ENCODE results near the gene SLC52A3. TPM values are rescaled to one million over a fixed set of nuclear protein-coding genes. Genes with fewer than 3 reads are reported as not detected.

Gene SLC52A3
- total RNA-seq, 1 donor from 2014 or later: 0.38 TPM

GRCh38 chr20:755941-756340, 12.4 kb downstream of the SLC52A3 start:
- H3K4me1 Mint-ChIP-seq (ENCODE audit: low read depth): no peaks in the 10 kb centered on the region

GRCh38 chr20:754904-755303, 13.4 kb downstream of the SLC52A3 start:
- Mint-ChIP-seq H3K27ac (no peak overlapping the region), H3K36me3 (ENCODE audit: insufficient read depth) (no peaks in the 10 kb centered on the region), H3K4me1 (ENCODE audit: low read depth) (no peaks in the 10 kb centered on the region), H3K4me3 (ENCODE audit: low read depth) (no peak overlapping the region), H3K9me3 (ENCODE audit: low read depth) (no peaks in the 10 kb centered on the region), H3K27me3 (peaks cover 21% of the 10 kb centered on the region)
- no peak for TF ChIP-seq CTCF (IDR thresholded peaks at IDR 0.05; ENCODE audit: unreplicated experiment)
- DNase-seq (ENCODE audit: low spot score, unreplicated experiment): no peak

More at GRCh38 chr20:755941-756340, 12.4 kb downstream of the SLC52A3 start:
- no peak overlapping the region for H3K4me3 Mint-ChIP-seq (ENCODE audit: low read depth)
- H3K9me3 Mint-ChIP-seq (ENCODE audit: low read depth): no peaks in the 10 kb centered on the region
- peaks cover 32% of the 10 kb centered on the region for H3K27me3 Mint-ChIP-seq
- no peaks in the 10 kb centered on the region for H3K36me3 Mint-ChIP-seq (ENCODE audit: insufficient read depth)
- no peak for TF ChIP-seq CTCF (IDR thresholded peaks at IDR 0.05; ENCODE audit: unreplicated experiment)
- H3K27ac Mint-ChIP-seq: no peak overlapping the region
- DNase-seq (ENCODE audit: low spot score, unreplicated experiment): no peak

- no peak overlapping the region for H3K27ac Mint-ChIP-seq
These were observed 14.2 kb downstream of the SLC52A3 start for GRCh38 chr20:753897-754635.

GRCh38 chr20:753136-753535, 15.2 kb downstream of the SLC52A3 start:
- H3K27ac Mint-ChIP-seq: no peak overlapping the region
- no peaks in the 10 kb centered on the region for H3K4me1 Mint-ChIP-seq (ENCODE audit: low read depth)
- no peaks in the 10 kb centered on the region for H3K36me3 Mint-ChIP-seq (ENCODE audit: insufficient read depth)
- TF ChIP-seq CTCF (IDR thresholded peaks at IDR 0.05; ENCODE audit: unreplicated experiment): no peak
- H3K4me3 Mint-ChIP-seq (ENCODE audit: low read depth): no peak overlapping the region
- no peaks in the 10 kb centered on the region for H3K9me3 Mint-ChIP-seq (ENCODE audit: low read depth)
- peaks cover 12% of the 10 kb centered on the region for H3K27me3 Mint-ChIP-seq
- DNase-seq (ENCODE audit: low spot score, unreplicated experiment): no peak

More at GRCh38 chr20:753897-754635, 14.2 kb downstream of the SLC52A3 start:
- Mint-ChIP-seq H3K9me3 (ENCODE audit: low read depth) (no peaks in the 10 kb centered on the region), H3K27me3 (peaks cover 18% of the 10 kb centered on the region), H3K36me3 (ENCODE audit: insufficient read depth) (no peaks in the 10 kb centered on the region), H3K4me1 (ENCODE audit: low read depth) (no peaks in the 10 kb centered on the region), H3K4me3 (ENCODE audit: low read depth) (no peak overlapping the region)
- TF ChIP-seq CTCF (IDR thresholded peaks at IDR 0.05; ENCODE audit: unreplicated experiment): no peak
- no peak for DNase-seq (ENCODE audit: low spot score, unreplicated experiment)

- DNase-seq (ENCODE audit: low spot score, unreplicated experiment): no peak
These were observed 16.0 kb downstream of the SLC52A3 start for GRCh38 chr20:752291-752690.

More at GRCh38 chr20:752291-752690, 16.0 kb downstream of the SLC52A3 start:
- H3K27ac Mint-ChIP-seq: no peak overlapping the region
- H3K36me3 Mint-ChIP-seq (ENCODE audit: insufficient read depth): no peaks in the 10 kb centered on the region
- H3K4me1 Mint-ChIP-seq (ENCODE audit: low read depth): no peaks in the 10 kb centered on the region
- TF ChIP-seq CTCF (IDR thresholded peaks at IDR 0.05; ENCODE audit: unreplicated experiment): no peak
- peaks cover 3% of the 10 kb centered on the region for H3K9me3 Mint-ChIP-seq (ENCODE audit: low read depth)
- H3K27me3 Mint-ChIP-seq: peaks cover 7% of the 10 kb centered on the region
- H3K4me3 Mint-ChIP-seq (ENCODE audit: low read depth): no peak overlapping the region
